OCI-LY7 (cell line): ENCODE measurements around the gene CWC27. TPM values are rescaled to one million over a fixed set of nuclear protein-coding genes. Genes with fewer than 3 reads are reported as not detected.

ENCODE experiments used
- BruUV-seq: library from RNA; stranded (reverse); fragments of 400-500 nt; replicated peaks from 2 replicates; lab custom pipeline; 2021; lab: Mats Ljungman, UMichigan
- CTCF ChIA-PET: fragments of 300-600 bp; sonication (Branson Sonifier 250); formaldehyde crosslinking; loops from one replicate; lab custom pipeline; 2022; ENCODE audit warnings: antibody characterized with exemption; ENCODE audit not compliant: unreplicated experiment; lab: Charles Lee
- POLR2A ChIA-PET: fragments of 300-600 bp; sonication (Branson Sonifier 250); formaldehyde crosslinking; loops from one replicate; lab custom pipeline; 2022; ENCODE audit warnings: antibody characterized with exemption; lab: Charles Lee
- DNase-seq: peaks from one replicate; pipeline ENCODE4 v3.0.0-alpha.2; 2015; ENCODE audit warnings: low spot score
- H2AFZ ChIP-seq: fragments of 200-600 bp; sonication (generic), shearing (Covaris generic); 2 replicates; pipeline ENCODE4 v1.6.1; 2014; ENCODE audit warnings: mild to moderate bottlenecking, antibody characterized with exemption, low read length, moderate library complexity
- H3K27ac ChIP-seq: fragments of 200-600 bp; sonication (generic); 2 replicates; pipeline ENCODE4 v1.5.1; 2014; ENCODE audit warnings: mixed run types, low read depth, mild to moderate bottlenecking, moderate library complexity, low read length, inconsistent platforms; ENCODE audit not compliant: poor library complexity, severe bottlenecking
- H3K36me3 ChIP-seq: fragments of 200-600 bp; sonication (generic); 2 replicates; pipeline ENCODE4 v1.6.1; 2014; ENCODE audit warnings: mild to moderate bottlenecking, antibody characterized with exemption, low read length, moderate library complexity, mixed read lengths; ENCODE audit not compliant: insufficient read depth
- H3K4me1 ChIP-seq: fragments of 200-600 bp; sonication (generic); 2 replicates; pipeline ENCODE4 v1.5.1; 2014; ENCODE audit warnings: mild to moderate bottlenecking, low read length; ENCODE audit not compliant: insufficient read depth, poor library complexity, severe bottlenecking
- H3K4me2 ChIP-seq: fragments of 200-600 bp; sonication (generic); 2 replicates; pipeline ENCODE4 v1.6.1; 2014; ENCODE audit warnings: mild to moderate bottlenecking, low read length
- H3K4me3 ChIP-seq: fragments of 200-600 bp; sonication (generic); 2 replicates; pipeline ENCODE4 v1.5.1; 2014; ENCODE audit warnings: mild to moderate bottlenecking, low read depth, low read length; ENCODE audit not compliant: poor library complexity, severe bottlenecking
- H3K79me2 ChIP-seq: fragments of 200-600 bp; sonication (generic); 2 replicates; pipeline ENCODE4 v1.6.1; 2016; ENCODE audit warnings: low read depth, mild to moderate bottlenecking, low read length, moderate library complexity, mixed read lengths; ENCODE audit not compliant: insufficient read depth
- H3K9me2 ChIP-seq: fragments of 200-600 bp; sonication (generic); 2 replicates; pipeline ENCODE4 v1.6.1; 2016; ENCODE audit warnings: mild to moderate bottlenecking, low read length, mixed read lengths; ENCODE audit not compliant: insufficient read depth
- H3K9me3 ChIP-seq: fragments of 200-600 bp; sonication (generic); 2 replicates; pipeline ENCODE4 v1.6.1; 2014; ENCODE audit warnings: mild to moderate bottlenecking, mixed run types, low read length, mixed read lengths
- H4K20me1 ChIP-seq: fragments of 200-600 bp; sonication (generic); 2 replicates; pipeline ENCODE4 v1.6.1; 2014; ENCODE audit warnings: mild to moderate bottlenecking, antibody characterized with exemption, low read length, moderate library complexity, mixed read lengths; ENCODE audit not compliant: insufficient read depth
- EZH2phosphoT487 ChIP-seq: fragments of 200-600 bp; sonication (generic); IDR thresholded peaks from 2 replicates; pipeline ENCODE4 v1.6.1; 2018; ENCODE audit warnings: low read depth, borderline replicate concordance, mild to moderate bottlenecking, mixed run types, antibody characterized with exemption, low read length, moderate library complexity, mixed read lengths
- intact Hi-C: fragments of 100-400 bp; cut with micrococcal nuclease; formaldehyde crosslinking; loops from one replicate; pipeline ENCODE4 v1.10.0; 2022; ENCODE audit not compliant: unreplicated experiment
- total RNA-seq, 2 experiments: library from RNA; depleted of rRNA in 1 of 2; stranded (reverse); fragments of >200 nt in 1 of 2; shearing (Covaris generic) in 1 of 2; gene quantifications; 2 replicates each; pipeline ENCODE4 v1.2.3, GENCODE V29; 2014 to 2022
- TF ChIP-seq, protein P1 (sequence below): fragments of 200-600 bp; sonication (generic); conservative IDR thresholded peaks from 2 replicates; pipeline ENCODE4 v1.5.1; 2014; ENCODE audit warnings: mild to moderate bottlenecking, antibody characterized with exemption, low read length, moderate library complexity, mixed read lengths

The CWC27 gene
- total RNA-seq, 2 experiments from 2014 or later: 15.4 to 33.1 TPM

DNA sequence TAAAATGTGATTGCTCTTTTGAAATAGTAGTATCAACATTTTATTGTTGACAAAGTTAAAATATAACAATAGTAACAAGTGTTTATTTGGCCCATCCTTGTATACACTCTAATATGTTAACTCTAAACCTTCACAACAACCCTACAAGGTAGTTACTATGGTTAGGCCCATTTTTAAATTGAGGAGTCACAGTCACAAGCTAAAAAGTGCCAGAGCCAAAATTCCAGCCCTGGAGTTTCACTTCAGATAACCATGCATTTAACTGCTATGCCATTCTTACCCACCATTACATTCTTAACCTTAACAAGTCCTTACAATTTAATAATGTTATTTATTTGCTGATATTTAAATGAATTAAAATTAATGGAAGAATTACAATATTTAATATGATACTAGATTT is 91.2 kb downstream of the CWC27 start:
- Histone ChIP-seq H3K9me3 (no peaks in the 10 kb centered on the region), H3K36me3 (no peaks in the 10 kb centered on the region), H3K4me2 (no peak overlapping the region), H3K4me3 (no peak overlapping the region), H3K4me1 (no peaks in the 10 kb centered on the region), H2AFZ (no peak overlapping the region), H4K20me1 (no peaks in the 10 kb centered on the region), H3K27ac (no peak overlapping the region), H3K9me2 (no peaks in the 10 kb centered on the region), H3K79me2 (no peaks in the 10 kb centered on the region)
- DNase-seq: no peak
- no peak for TF ChIP-seq EZH2phosphoT487
- TF ChIP-seq, protein P1, sequence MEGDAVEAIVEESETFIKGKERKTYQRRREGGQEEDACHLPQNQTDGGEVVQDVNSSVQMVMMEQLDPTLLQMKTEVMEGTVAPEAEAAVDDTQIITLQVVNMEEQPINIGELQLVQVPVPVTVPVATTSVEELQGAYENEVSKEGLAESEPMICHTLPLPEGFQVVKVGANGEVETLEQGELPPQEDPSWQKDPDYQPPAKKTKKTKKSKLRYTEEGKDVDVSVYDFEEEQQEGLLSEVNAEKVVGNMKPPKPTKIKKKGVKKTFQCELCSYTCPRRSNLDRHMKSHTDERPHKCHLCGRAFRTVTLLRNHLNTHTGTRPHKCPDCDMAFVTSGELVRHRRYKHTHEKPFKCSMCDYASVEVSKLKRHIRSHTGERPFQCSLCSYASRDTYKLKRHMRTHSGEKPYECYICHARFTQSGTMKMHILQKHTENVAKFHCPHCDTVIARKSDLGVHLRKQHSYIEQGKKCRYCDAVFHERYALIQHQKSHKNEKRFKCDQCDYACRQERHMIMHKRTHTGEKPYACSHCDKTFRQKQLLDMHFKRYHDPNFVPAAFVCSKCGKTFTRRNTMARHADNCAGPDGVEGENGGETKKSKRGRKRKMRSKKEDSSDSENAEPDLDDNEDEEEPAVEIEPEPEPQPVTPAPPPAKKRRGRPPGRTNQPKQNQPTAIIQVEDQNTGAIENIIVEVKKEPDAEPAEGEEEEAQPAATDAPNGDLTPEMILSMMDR: no peak
- BruUV-seq: no TSS peak
- intact Hi-C loops: no loop called here
- POLR2A ChIA-PET: interaction anchor here (0.9 to 1.1 kb wide), 2 partner anchors 12 to 13 kb away, joined by 3 to 4 read pairs; no protein-coding TSS in a partner anchor
- CTCF ChIA-PET: no interaction called here

DNA sequence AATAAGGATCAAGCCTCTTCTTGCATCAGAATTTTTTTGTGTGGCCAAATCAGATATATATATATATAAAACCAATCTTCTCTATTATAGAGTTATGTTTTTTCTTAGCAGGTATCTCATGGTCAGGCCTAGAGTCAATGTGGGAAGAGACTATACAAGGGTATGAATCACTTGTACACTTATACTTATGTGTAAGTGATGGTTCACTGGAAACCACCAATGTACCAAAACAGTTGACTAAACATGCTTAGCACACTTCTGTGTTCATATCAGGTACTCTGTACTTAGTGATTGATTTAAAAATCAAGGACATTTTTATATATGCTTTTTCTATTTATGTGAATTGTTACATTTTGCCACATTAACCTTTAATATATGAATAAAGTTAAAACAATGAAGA is 92.6 kb downstream of the CWC27 start:
- H3K27ac ChIP-seq: no peak overlapping the region
- H3K4me3 ChIP-seq: no peak overlapping the region
- ChIA-PET CTCF (no interaction called here), POLR2A (interaction anchor here (0.6 to 1.0 kb wide), 2 partner anchors 8 to 452 kb away, joined by 3 to 4 read pairs; no protein-coding TSS in a partner anchor)
- H2AFZ ChIP-seq: no peak overlapping the region
- no peaks in the 10 kb centered on the region for H3K79me2 ChIP-seq
- H3K36me3 ChIP-seq: no peaks in the 10 kb centered on the region
- no TSS peak for BruUV-seq
- no peaks in the 10 kb centered on the region for H4K20me1 ChIP-seq
- no peak overlapping the region for H3K4me2 ChIP-seq
- H3K9me2 ChIP-seq: no peaks in the 10 kb centered on the region
- no peaks in the 10 kb centered on the region for H3K4me1 ChIP-seq
- TF ChIP-seq, protein P1: no peak
- TF ChIP-seq EZH2phosphoT487: no peak
- no peak for DNase-seq
- no peaks in the 10 kb centered on the region for H3K9me3 ChIP-seq
- intact Hi-C loops: no loop called here

DNA sequence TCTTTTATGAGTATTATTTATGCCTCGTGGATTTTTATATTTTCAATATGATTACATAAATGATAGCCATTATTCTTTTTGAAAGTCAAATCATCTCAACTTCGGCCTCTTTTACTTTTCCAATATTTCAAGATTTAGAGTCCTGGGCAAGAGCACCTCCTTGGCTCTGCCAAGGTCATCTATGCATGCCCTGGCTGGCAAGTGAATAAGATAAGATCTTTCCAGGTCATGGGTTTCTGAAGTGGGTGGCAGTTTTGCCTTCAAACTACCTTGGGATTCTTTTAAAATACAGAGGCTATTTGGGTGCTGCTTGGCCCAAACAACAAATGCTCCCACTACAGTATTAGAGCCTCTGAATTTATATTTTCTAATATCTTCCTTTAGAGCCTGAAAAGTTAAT is 95.4 kb downstream of the CWC27 start:
- no peaks in the 10 kb centered on the region for H3K9me3 ChIP-seq
- H3K79me2 ChIP-seq: no peaks in the 10 kb centered on the region
- no peak overlapping the region for H3K27ac ChIP-seq
- DNase-seq: no peak
- H3K9me2 ChIP-seq: no peaks in the 10 kb centered on the region
- no peak overlapping the region for H3K4me3 ChIP-seq
- H2AFZ ChIP-seq: no peak overlapping the region
- intact Hi-C loops: no loop called here
- no TSS peak for BruUV-seq
- ChIA-PET CTCF (no interaction called here), POLR2A (no interaction called here)
- H3K36me3 ChIP-seq: no peaks in the 10 kb centered on the region
- H3K4me1 ChIP-seq: no peaks in the 10 kb centered on the region
- H4K20me1 ChIP-seq: no peaks in the 10 kb centered on the region
- TF ChIP-seq, protein P1: no peak
- TF ChIP-seq EZH2phosphoT487: no peak
- H3K4me2 ChIP-seq: no peak overlapping the region
